Calu3 (cell line): ENCODE results near the gene CHPF. TPM values are rescaled to one million over a fixed set of nuclear protein-coding genes. Genes with fewer than 3 reads are reported as not detected.

Experiments
- BruUV-seq: library from RNA; stranded (reverse); fragments of 400-500 nt; replicated peaks from 2 replicates; lab custom pipeline; 2021; lab: Mats Ljungman, UMichigan
- CTCF ChIA-PET: fragments of 300-600 bp; sonication (Branson Sonifier 250); formaldehyde crosslinking; loops from one replicate; lab custom pipeline; 2022; ENCODE audit warnings: antibody characterized with exemption; lab: Charles Lee
- DNase-seq: peaks from one replicate; pipeline ENCODE4 v3.0.0; 2022
- H3K27ac Mint-ChIP-seq: one replicate; pipeline ENCODE4 v1.8.0; 2022; ENCODE audit warnings: mixed read lengths; ENCODE audit not compliant: unreplicated experiment
- H3K27me3 Mint-ChIP-seq: one replicate; pipeline ENCODE4 v1.8.0; 2022; ENCODE audit warnings: mixed read lengths; ENCODE audit not compliant: unreplicated experiment
- H3K36me3 Mint-ChIP-seq: one replicate; pipeline ENCODE4 v1.8.0; 2022; ENCODE audit warnings: mild to moderate bottlenecking, moderate library complexity, mixed read lengths; ENCODE audit not compliant: insufficient read depth, unreplicated experiment
- H3K4me1 Mint-ChIP-seq: one replicate; pipeline ENCODE4 v1.8.0; 2022; ENCODE audit warnings: mild to moderate bottlenecking, low read depth, mixed read lengths; ENCODE audit not compliant: unreplicated experiment
- H3K4me3 Mint-ChIP-seq: one replicate; pipeline ENCODE4 v1.8.0; 2022; ENCODE audit warnings: mild to moderate bottlenecking, low read depth, moderate library complexity, mixed read lengths; ENCODE audit not compliant: unreplicated experiment
- H3K9me3 Mint-ChIP-seq: one replicate; pipeline ENCODE4 v1.8.0; 2022; ENCODE audit warnings: low read depth, mixed read lengths; ENCODE audit not compliant: unreplicated experiment
- CTCF ChIP-seq: fragments of 200-600 bp; IDR thresholded peaks from one replicate; pipeline ENCODE4 v1.8.0; 2022; ENCODE audit warnings: antibody characterized with exemption; ENCODE audit not compliant: unreplicated experiment
- intact Hi-C: fragments of 100-400 bp; cut with micrococcal nuclease; formaldehyde crosslinking; loops from one replicate; pipeline ENCODE4 v1.10.0; 2022; ENCODE audit not compliant: unreplicated experiment
- total RNA-seq: library from RNA; stranded (reverse); gene quantifications from 2 replicates; pipeline ENCODE4 v1.2.3, GENCODE V29; 2022

CHPF gene
- total RNA-seq, 1 experiment from 2014 or later: 141 TPM

GRCh38 chr2:219548990-219549389 is 5.4 kb upstream of the CHPF start:
- no peak overlapping the region for H3K4me3 Mint-ChIP-seq
- BruUV-seq: no TSS peak
- CTCF ChIA-PET: no interaction called here
- TF ChIP-seq CTCF: no peak
- H3K4me1 Mint-ChIP-seq: peaks cover 10% of the 10 kb centered on the region
- peaks cover 27% of the 10 kb centered on the region for H3K36me3 Mint-ChIP-seq
- intact Hi-C loops: no loop called here
- DNase-seq: no peak
- no peaks in the 10 kb centered on the region for H3K9me3 Mint-ChIP-seq
- H3K27ac Mint-ChIP-seq: no peak overlapping the region
- H3K27me3 Mint-ChIP-seq: peaks cover 30% of the 10 kb centered on the region

- Mint-ChIP-seq H3K27me3 (peaks cover 30% of the 10 kb centered on the region), H3K27ac (no peak overlapping the region), H3K9me3 (no peaks in the 10 kb centered on the region), H3K36me3 (peaks cover 37% of the 10 kb centered on the region), H3K4me1 (peaks cover 10% of the 10 kb centered on the region), H3K4me3 (no peak overlapping the region)
- BruUV-seq: no TSS peak
- CTCF ChIA-PET: no interaction called here
- no peak for TF ChIP-seq CTCF
- intact Hi-C loops: no loop called here
- DNase-seq: no peak
Measured at GRCh38 chr2:219547621-219548020, 4.0 kb upstream of the CHPF start.

- Mint-ChIP-seq H3K4me3 (no peak overlapping the region), H3K4me1 (peaks cover 20% of the 10 kb centered on the region), H3K36me3 (peaks cover 40% of the 10 kb centered on the region), H3K27ac (no peak overlapping the region), H3K27me3 (peaks cover 30% of the 10 kb centered on the region), H3K9me3 (no peaks in the 10 kb centered on the region)
- CTCF ChIA-PET: no interaction called here
- intact Hi-C loops: no loop called here
- no peak for TF ChIP-seq CTCF
- no peak for DNase-seq
- no TSS peak for BruUV-seq
Measured at GRCh38 chr2:219545943-219546352, 2.3 kb upstream of the CHPF start.

- CTCF ChIA-PET: no interaction called here
- BruUV-seq: no TSS peak
- peaks cover 30% of the 10 kb centered on the region for H3K27me3 Mint-ChIP-seq
- H3K36me3 Mint-ChIP-seq: peaks cover 42% of the 10 kb centered on the region
- DNase-seq: no peak
- H3K4me1 Mint-ChIP-seq: peaks cover 20% of the 10 kb centered on the region
- no peak overlapping the region for H3K4me3 Mint-ChIP-seq
- no peak overlapping the region for H3K27ac Mint-ChIP-seq
- H3K9me3 Mint-ChIP-seq: no peaks in the 10 kb centered on the region
- no peak for TF ChIP-seq CTCF
- intact Hi-C loops: no loop called here
Measured at GRCh38 chr2:219545295-219545942, 1.8 kb upstream of the CHPF start.
